GM19455 (cell line): ENCODE results near the gene REEP3.
"Not testable (repeated sequence)": the region's sequence is repeated elsewhere in the genome, so short reads cannot be mapped to it uniquely, and the experiment has no call there.

Experiments used
- ATAC-seq: cut with Tn5 transposase; IDR thresholded peaks from one replicate; pipeline ENCODE4 v1.9.1; 2021; ENCODE audit not compliant: unreplicated experiment

Gene REEP3

DNA sequence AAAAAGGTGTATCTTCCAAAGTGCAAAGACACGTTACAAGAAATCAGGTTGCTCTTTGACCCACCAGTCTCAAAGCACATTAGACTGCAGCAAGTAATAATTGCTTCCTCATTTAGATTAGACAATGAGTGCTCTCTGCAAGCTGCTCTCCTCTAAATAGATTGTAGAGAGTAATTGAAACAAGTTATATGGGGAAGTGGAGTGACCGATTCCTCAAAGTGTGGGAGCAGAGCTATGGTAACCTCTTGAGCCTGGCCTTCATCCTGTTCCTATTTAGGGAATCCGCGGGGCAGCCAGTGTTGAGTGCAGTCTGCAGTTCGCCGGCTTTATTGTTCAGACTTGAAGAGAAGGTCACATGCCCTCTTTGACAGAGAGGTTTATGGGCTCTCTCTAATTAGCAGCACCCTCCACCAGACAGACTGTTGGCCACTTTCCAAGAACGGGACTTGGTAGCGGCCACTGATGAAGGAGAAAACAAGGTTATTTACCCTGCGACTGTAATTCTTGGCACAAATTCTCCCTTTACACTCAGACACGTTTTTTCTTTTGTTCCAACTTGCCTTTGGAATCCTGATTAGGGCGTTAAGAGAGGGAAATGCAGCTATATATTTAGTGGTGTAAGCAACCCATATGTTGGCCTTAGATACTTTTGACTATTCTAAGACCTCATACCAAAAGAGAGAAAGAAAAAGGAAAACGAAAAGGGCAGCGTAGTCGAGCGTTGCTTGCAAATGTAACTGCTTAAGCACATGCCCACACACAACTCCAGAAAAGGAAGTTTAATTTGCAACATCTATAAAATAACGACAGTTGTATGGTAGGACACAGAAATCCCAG lies 107.5 kb downstream of the REEP3 start:
- ATAC-seq = peak; percentile 38

DNA sequence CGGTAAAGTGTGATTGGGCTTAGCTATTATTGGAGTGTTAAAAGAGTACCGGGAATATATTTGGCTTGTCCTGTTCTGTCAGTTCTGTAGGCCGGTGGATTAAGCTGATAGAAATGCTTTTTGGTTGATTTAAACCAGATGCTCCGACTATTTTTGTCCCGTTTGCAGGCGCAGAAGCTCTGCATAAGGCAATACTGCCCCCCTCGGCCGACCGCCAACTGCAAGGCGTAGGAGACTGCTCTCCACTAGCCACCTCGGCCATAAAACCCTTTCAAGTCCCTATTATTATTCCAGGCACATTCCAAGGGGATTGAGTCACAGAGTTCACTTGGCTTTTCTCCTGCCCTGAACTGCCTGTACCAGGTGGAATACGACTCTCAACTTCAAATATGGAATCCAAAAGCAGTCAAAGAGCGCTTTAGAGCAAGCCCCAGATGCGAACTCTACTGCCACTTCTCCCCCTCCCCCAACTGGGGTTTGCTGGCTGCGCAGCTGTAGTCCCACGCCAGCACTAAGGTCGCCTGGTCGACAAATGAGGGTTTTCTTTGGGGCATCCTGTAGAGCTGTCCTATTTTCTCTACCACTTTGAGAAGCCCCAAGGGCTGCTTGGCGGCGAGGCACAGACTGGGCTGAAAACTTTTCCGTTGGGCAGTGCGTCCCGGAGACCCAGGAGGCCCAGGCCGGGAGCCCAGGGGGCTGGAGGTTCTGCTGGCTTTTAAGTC lies 108.3 kb downstream of the REEP3 start:
- peak; percentile 50 for ATAC-seq

DNA sequence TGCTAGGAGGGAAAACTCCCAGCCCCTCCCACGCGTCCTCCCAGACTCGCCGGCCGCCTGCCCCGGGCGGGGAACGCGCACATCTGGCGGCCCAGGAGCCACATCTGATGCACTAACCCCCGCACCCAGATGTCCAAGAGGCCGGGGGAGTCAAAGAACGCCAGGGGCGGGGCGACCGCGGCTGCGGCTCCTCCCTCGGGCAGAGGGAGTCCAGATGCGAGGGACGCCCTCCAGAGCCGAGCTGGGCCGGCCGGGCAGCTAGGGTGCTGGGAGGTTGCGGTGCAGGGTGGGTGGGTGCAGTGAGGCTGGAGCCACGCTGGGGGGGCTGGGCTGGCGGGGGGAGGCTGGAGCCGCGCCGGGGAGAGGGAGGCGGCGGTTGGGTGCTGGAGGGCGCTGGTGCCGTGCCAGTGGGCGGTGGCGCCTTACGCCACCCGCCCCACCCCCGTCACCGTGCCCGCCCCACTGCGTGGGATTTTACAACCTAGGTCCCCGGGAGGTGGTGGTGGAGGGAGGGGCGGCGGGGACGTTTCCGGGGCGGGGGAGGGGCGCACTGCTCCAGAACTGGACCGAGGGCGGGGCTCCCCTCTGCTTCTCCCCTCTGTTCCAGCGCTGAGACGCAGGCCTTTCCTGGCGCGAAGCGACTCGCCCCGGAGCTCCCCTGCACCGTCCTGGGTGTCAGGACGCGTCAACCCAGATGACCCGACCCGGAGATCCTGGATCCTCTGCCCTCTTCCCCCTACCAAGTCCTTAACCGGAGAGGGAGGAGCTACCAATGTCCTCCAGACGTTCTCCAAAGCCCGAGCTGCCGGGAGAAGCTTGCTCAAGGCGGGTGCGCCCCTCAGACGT lies 109.1 kb downstream of the REEP3 start:
- peak; percentile 67 for ATAC-seq

DNA sequence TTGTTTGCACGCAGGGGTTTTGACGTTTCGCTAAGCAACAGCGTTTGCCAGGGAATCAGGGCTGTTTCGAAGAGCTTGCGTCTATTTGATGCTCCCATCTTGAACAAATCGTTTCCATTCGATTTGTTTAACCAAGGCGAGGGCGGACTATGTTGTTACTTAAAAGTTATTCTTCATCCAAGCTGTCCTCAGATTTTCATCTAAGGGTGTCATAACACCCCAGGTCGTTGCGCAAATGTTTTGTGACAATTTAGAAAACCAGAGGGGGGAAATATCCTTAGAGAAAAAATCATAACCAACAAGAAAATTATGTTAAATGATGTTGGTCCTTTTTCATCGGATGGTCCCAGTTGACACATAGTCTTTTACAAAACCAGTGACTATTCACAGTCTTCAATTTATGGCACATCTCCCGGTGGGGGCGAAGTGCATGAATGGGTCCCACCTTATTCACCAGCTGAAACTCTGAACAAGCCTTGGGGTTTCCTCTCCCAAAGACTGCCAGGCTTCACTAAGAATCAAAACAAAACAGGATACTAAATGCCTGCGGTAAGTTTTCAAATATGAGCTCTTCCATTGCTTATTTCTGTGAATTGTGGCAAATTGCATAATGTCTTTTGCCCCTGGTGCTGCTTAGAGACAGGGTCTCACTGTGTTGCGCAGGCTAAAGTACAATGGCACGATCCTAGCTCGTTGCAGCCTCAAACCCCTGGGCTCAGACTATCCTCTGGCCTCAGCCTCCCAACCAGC lies 109.9 kb downstream of the REEP3 start:
- no peak for ATAC-seq

DNA sequence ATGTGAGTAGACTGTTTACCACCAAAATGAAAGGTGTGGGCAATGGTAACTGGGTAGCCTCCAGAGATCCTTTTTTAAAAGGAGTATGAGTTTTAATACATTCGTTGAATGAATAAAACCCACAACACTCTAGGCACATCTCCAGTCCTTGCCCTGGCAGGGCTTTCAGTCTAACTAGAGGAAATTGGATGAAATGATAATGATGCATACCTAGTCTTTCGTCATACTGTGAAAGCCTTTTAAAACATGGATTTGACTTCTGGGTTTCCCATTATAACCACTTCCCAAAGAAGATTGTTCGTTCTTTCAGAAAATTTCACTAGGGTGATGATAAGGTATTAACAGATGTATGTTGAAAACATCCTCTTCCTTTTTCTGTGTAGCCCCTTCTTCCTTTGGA lies 110.8 kb downstream of the REEP3 start:
- ATAC-seq = no peak

DNA sequence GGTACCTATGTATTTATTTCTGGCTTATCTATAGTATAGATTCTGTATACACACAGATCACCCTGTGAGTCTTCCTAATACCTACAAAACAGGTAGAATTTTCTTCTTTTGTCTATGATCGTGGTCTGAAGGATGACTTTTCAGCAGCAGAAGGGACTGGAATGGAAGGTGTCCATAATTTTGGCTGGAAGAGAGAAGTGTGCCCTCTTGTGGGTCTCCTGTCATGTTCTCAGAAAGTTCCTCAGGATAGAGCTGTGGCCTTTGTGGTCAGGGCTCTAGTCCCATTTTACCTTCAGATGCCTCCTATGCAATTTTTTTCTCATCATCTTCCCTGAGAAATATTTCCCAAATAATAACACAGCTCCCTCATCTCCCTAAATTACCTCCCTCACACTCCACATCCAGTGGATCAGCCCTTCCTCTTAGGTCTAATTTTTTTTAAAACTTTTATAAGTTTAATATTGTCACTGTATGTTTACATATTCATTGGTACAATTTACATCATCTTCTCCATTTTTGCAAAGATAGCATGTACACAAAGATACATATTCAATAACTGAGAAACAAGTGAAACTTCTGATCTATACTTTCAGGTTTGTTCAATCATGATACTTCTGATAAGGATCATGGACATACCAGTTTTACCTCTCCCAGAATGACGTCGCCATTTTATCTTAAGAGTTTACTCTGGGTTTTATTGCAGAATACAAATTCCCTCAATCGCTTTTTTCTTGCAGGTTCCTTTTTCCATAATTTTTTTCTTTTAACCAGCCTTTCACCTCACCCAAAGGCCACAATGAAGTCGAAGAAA lies 112.7 kb downstream of the REEP3 start:
- no peak for ATAC-seq

DNA sequence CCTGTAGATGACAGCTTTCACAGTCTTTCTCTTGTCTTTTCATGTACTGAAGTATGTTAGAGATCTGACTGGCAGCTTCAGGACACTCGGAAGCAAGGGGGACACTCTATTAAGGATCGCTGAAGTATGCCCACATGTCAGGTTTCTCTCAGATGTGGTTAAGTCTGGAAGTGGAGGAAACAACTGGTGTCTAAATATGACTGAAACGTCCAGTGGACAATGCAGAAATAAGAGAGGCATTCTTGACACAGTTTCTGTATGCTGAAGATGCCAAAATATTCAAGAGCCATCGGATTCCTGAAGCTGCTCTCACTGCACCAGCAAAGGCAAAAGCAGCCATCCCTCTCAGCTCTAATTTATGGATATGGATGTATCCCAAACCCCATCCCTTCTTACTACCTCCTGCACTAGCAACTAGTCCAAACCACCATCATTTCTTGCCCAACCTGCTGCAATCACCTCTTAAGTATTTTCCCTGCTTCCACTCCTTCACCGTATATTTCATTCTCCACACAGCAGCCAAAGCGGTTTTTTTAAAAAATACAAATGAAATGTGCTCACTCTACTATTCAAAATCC lies 113.4 kb downstream of the REEP3 start:
- ATAC-seq = no peak

DNA sequence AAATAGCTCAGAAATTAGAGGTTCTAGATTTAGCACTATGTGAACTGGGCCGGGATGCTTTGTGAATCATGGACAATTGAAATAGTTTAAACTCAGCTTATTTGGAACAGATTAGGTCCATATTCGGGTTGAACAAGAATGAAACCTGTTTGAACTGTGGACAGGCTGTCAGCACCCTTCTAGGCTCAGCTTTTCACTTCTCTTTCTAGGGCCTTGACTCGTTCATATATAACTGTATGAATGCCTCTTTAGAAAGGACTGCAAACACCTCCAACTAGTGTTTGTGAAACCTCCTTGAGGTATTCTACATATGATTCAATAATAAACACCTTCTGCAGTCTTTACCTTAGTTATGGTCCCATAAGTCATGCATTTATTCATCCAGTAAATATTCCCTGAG lies 115.6 kb downstream of the REEP3 start:
- ATAC-seq = peak; percentile 54

DNA sequence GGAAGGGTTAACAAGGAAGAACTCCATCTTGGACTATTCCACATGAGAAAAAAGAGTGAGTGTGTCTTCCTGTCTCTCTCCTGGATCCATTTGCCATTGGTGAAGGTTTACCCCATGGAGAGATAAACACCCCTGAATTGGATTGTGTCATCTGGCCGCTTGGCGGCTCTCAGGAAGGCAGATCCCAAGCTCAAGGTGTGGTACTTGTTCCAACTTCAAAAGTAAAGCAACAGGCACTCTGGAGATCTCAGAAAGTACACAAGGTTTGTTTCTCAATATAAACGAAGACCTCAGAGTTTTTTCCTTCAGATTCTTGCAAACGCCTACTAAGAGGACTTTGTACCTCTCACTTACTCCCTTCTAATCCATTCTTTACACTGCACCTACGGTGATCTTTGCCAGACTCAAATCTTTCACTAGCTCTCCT lies 116.7 kb downstream of the REEP3 start:
- ATAC-seq = no peak

DNA sequence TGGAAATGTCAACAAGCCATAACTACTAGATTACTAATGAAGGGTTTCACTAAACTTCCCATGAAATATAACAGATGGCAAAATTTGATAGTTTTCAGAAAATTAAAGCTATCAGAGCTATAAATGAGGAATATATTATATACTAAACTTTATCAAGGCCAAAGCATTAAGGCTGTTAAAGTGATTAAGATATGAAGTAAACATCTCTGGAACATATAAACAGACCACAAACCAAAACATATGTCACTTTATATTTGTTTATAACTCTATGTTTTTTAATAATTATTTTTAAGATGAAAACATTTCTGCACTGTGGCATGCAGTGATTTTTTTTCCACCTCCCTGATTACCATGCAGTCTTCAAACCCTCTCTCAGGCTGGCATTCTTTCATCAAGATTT lies 120.2 kb downstream of the REEP3 start:
- no peak for ATAC-seq

DNA sequence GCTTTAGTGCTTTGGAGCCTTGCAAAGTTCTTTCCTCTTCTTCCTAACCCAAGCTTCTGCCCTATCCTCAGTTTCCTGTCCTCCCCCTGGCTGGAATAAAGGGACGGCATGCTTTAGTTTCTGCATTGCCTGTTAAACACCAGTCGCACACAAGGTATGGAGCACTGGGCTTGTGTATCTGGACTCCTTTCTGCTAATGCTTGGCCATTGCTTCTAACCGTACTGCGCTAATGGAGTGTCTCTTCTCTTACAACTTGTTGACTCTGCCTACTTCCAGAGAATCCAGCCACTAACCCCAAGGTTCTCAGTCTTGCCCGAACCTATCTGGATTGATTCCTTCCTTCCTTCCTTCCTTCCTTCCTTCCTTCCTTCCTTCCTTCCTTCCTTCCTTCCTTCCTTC lies 120.6 kb downstream of the REEP3 start:
- no peak for ATAC-seq

DNA sequence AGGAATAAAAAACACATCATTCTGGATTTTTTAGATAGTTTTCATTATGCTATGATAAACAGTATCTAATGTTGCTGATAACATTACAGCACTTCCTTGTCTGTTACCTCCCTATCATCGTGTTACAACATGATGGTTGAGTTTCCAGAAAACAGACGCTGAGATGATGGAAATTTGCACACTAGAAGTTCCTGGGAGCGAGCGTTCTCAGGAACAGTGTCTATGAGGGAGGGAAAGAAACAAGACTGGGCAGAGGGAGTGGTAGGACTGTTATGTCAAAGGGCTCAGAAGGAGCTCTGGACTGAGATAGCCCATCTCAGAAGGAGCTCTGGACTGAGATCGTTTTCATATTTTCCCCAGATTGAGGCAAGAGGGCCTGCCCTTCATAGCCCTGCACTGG lies 121.6 kb downstream of the REEP3 start:
- no peak for ATAC-seq

DNA sequence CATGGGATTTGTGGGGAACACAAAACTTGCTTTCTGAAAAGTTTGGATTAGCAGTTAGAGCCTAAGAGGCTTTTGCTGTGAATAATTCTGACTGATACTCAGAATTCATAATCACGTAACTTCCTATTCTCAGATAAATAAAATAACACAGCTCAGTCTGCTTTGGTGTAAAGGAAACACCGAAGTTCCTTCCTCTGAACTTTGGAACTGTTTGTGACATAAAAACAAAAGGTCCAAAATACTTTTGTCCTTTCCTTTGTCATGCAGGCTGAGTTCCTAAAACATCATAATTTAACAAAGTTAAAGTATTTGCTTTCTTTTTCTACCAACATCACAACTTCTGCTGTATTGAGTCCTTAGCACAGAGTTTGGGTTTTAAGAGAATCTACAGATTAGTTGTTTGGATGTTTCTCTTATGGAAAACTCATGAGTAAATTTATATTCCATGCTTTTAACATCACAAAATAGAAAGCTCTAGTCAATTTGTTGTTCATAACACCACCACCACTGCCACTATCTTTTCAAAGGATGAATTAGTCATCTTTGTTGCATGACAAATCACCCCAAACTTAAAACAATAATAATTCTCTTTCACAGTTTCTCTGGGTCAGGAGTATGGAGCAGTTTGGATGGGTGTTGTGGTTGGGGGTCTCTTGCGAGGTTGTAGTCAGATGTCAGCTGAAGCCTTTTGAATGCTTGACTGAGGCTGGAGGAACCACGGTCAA lies 123.4 kb downstream of the REEP3 start:
- ATAC-seq = no peak

DNA sequence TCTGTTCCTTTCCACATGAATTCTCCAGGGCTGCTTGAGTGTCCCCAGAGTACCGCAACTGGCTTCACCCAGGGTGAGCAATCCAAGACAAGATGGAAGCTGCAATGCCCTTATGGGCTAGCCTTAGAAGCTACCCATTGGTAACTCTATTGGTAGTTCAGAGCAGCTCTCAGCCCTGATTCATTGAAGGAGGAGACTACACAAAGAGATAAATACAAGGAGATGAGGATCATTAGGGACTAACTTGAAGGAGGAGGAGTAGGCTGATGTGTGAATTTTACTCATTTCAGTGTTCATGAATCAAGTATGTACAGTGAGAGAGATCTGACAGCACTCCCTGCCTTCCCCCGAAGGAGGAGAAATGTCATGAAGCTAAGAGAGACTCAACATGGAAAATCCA lies 124.0 kb downstream of the REEP3 start:
- ATAC-seq = no peak

DNA sequence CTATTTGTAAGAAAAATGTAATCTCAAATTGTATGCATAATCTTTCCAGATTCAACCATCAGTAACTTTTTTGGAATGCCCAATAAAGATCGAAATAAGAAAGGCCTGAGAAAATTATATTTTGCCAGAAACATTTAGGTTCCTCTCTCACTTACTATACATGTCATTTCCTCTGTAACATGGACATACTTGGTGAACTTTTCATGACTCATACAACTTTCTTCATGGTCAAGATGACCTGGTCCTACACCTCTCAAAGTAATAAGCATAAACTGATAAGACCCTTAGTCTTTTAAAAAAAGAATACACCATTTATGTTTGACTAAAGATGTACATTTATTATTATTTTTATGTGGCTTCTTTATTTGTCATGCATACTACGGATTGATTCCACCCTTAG lies 125.3 kb downstream of the REEP3 start:
- no peak for ATAC-seq

DNA sequence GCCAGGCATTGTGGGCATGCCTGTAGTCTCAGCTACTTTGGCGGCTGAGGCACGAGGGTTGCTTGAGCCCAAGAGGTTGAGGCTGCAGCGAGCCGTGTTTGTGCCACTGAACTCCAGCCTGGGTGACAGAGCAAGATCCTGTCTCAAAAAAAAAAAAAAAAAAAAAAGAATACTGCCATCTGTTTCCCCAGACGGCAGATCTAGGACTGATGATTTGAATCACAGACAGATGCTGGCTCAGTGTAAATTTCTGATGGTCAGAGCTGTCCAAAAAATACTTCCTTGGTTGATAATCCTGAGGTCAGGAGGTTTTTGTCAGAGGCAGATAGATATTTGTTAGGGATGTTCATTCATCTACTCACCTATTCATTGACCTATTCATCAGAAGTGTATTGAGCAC lies 130.7 kb downstream of the REEP3 start:
- ATAC-seq = no peak

DNA sequence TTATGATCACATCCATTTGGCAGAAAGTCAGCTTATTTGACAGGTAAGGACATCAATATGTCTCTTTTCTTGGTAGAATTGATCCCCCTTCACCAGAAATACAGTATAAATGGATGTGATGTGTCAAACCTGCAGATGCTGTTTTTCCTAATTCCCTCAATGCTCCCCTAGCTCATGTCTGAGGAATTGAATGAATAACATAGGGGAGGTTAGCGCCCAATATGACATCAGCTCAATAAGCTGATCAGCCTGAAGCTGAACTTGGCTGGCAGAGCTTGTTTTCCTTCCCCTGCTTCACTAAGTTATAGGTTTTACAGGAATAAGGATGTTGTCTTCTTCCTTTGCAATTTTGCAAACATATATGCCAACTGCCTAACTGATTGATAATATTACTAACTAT lies 132.5 kb downstream of the REEP3 start:
- ATAC-seq = no peak

DNA sequence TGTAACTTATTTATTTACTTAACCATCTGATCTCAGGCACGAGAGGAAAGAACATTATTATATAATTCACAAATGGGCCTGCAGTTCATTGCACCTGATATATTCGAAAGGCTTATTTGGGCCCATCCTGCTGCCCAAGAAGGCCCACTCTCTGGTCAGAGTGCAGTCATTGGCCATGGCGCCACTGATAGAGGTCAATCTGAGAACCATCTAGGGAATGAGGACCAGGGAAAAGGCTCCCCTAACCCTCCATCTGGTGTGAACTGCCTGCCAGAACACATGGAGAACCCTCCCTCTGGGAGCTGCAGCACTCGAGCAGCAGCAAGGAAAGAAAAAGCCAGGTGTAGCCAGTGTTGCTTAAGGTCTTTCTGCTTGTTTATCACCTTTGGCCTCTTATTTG lies 136.6 kb downstream of the REEP3 start:
- ATAC-seq = no peak

DNA sequence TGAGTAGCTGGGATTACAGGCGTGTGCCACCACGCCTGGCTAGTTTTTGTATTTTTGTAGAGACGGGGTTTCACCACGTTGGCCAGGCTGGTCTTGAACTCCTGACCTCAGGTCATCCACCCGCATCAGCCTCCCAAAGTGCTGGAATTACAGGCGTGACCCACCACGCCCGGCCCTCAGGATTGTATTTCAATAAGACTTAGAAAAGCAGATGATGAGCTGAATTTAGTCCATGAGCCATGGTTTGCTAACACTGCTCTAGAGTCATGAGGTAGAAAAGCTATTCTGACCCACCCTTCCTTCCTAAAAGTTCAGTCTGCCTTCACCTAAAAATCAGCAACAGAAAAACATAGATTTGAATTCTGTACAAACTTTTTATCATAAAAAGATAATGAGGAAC lies 139.7 kb downstream of the REEP3 start:
- not testable (repeated sequence) for ATAC-seq
